HL-60 (cell line): Measurements from ENCODE around the gene TMEM18.

Source experiments
- DNase-seq, 2 experiments: peaks; one replicate each; pipeline ENCODE4 v3.0.0-alpha.2; 2010 to 2020; ENCODE audit warnings: low read depth in 1 of 2, low spot score in 1 of 2
- H3K27ac ChIP-seq: fragments of 250-450 bp; sonication (Bioruptor Pico); replicated peaks from 2 replicates; pipeline ENCODE4 v1.5.1; 2020; ENCODE audit warnings: mild to moderate bottlenecking, moderate library complexity
- H3K27me3 ChIP-seq: fragments of 250-450 bp; sonication (Bioruptor Pico); 2 replicates; pipeline ENCODE4 v1.5.1; 2021; ENCODE audit warnings: mild to moderate bottlenecking, moderate library complexity; ENCODE audit not compliant: insufficient read depth, poor library complexity, severe bottlenecking
- H3K4me3 ChIP-seq: replicated peaks from 2 replicates; pipeline ENCODE4 v1.5.1; 2011; ENCODE audit warnings: mild to moderate bottlenecking, control low read depth, low read length; ENCODE audit not compliant: insufficient read depth
- GABPA ChIP-seq: IDR thresholded peaks from 2 replicates; pipeline ENCODE4 v1.6.1; 2012; ENCODE audit warnings: low read depth
- POLR2AphosphoS5 ChIP-seq: IDR thresholded peaks from 2 replicates; pipeline ENCODE4 v1.6.1; 2012; ENCODE audit warnings: low read depth
- REST ChIP-seq: IDR thresholded peaks from 2 replicates; pipeline ENCODE4 v1.6.1; 2012; ENCODE audit warnings: low read depth; ENCODE audit not compliant: insufficient replicate concordance
- SPI1 ChIP-seq: IDR thresholded peaks from 2 replicates; pipeline ENCODE4 v1.6.1; 2012; ENCODE audit warnings: low read depth, mild to moderate bottlenecking, borderline replicate concordance
- TF ChIP-seq, protein P1 (sequence below): IDR thresholded peaks from one replicate; pipeline ENCODE4 v1.5.1; 2011; ENCODE audit warnings: low read length, control low read depth, inconsistent platforms; ENCODE audit not compliant: insufficient read depth

Gene TMEM18

GRCh38 chr2:650343-651310, 26.6 kb downstream of the TMEM18 start:
- no peak for DNase-seq
- Histone ChIP-seq H3K27me3 (no peaks in the 10 kb centered on the region), H3K27ac (no peak overlapping the region), H3K4me3 (no peak overlapping the region)
- TF ChIP-seq GABPA (no peak), SPI1 (no peak), REST (no peak), POLR2AphosphoS5 (no peak)
- TF ChIP-seq, protein P1, sequence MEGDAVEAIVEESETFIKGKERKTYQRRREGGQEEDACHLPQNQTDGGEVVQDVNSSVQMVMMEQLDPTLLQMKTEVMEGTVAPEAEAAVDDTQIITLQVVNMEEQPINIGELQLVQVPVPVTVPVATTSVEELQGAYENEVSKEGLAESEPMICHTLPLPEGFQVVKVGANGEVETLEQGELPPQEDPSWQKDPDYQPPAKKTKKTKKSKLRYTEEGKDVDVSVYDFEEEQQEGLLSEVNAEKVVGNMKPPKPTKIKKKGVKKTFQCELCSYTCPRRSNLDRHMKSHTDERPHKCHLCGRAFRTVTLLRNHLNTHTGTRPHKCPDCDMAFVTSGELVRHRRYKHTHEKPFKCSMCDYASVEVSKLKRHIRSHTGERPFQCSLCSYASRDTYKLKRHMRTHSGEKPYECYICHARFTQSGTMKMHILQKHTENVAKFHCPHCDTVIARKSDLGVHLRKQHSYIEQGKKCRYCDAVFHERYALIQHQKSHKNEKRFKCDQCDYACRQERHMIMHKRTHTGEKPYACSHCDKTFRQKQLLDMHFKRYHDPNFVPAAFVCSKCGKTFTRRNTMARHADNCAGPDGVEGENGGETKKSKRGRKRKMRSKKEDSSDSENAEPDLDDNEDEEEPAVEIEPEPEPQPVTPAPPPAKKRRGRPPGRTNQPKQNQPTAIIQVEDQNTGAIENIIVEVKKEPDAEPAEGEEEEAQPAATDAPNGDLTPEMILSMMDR: no peak

DNA sequence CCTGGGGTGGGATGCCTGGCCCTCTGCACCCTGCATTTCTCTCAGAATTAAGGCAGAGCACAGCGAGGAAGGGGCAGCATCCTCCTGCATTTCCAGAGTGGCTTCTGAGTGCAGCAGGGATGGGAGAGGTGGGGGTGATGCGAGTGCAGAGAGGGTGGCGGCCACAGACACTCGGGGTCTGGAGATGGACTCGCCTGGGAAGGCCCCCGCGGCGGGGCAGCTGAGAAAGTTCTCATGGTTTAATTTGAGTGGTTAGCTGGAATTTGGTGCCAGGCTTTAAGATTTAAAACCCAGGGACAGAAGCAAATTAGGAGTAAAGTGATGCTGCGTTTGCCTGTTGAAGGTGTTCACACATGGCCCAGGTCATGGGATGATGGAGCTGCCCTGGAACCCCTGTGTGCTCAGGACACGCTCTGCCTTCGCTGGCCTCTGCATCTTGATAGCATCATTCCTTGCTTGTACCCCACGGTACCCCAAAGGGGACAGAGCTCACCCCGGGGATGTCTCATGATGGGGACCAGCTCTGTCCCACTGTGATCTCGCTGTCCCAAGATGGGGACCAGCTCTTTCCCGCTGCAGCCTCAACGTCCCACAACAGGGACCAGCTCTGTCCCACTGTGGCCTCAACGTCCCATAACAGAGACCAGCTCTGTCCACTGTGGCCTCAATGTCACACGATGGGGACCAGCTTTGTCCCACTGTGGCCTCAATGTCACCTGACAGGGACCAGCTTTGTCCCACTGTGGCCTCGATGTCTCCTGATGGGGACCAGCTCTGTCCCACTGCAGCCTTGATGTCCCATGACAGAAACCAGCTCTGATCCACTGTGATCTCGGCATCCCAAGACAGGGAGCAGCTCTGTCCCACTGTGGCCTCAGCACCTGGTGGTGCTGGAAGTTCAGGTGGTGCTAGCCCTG, 27.5 kb downstream of the TMEM18 start:
- TF ChIP-seq GABPA (no peak), REST (no peak), POLR2AphosphoS5 (no peak), SPI1 (no peak)
- TF ChIP-seq, protein P1: no peak
- Histone ChIP-seq H3K27ac (no peak overlapping the region), H3K4me3 (no peak overlapping the region), H3K27me3 (no peaks in the 10 kb centered on the region)
- no peak for DNase-seq

- TF ChIP-seq, protein P1: no peak
- TF ChIP-seq REST: no peak
- TF ChIP-seq SPI1: no peak
- TF ChIP-seq POLR2AphosphoS5: no peak
- TF ChIP-seq GABPA: no peak
- H3K27me3 ChIP-seq: no peaks in the 10 kb centered on the region
- DNase-seq: no peak
Measured at GRCh38 chr2:648476-649424, 28.5 kb downstream of the TMEM18 start.

More at GRCh38 chr2:648476-649424, 28.5 kb downstream of the TMEM18 start:
- H3K4me3 ChIP-seq: no peak overlapping the region
- H3K27ac ChIP-seq: no peak overlapping the region
